ENCODE data around the gene GIMAP2.
"Not testable (repeated sequence)": the region's sequence is repeated elsewhere in the genome, so short reads cannot be mapped to it uniquely, and the experiment has no call there.

GIMAP2 gene

GRCh38 chr7:150665896-150666295 lies 19.6 kb upstream of the GIMAP2 start:
- no peak overlapping the region for H3K4me3 ChIP-seq (ENCODE audit: low read depth, low read length)
- in situ Hi-C loops (cut with HindIII; ENCODE audit: low sequenced_read_pairs): no loop called here
- TF ChIP-seq CTCF (IDR thresholded peaks at IDR 0.05; ENCODE audit: low read depth, low read length, missing control alignments): no peak
- no peak for DNase-seq (ENCODE audit: low read depth)

GRCh38 chr7:150666412-150666811 lies 19.1 kb upstream of the GIMAP2 start:
- no peak for TF ChIP-seq CTCF (IDR thresholded peaks at IDR 0.05; ENCODE audit: low read depth, low read length, missing control alignments)
- DNase-seq (ENCODE audit: low read depth): no peak
- no peak overlapping the region for H3K4me3 ChIP-seq (ENCODE audit: low read depth, low read length)
- in situ Hi-C loops (cut with HindIII; ENCODE audit: low sequenced_read_pairs): no loop called here

- DNase-seq (ENCODE audit: low read depth): no peak
- TF ChIP-seq CTCF (IDR thresholded peaks at IDR 0.05; ENCODE audit: low read depth, low read length, missing control alignments): no peak
- in situ Hi-C loops (cut with HindIII; ENCODE audit: low sequenced_read_pairs): no loop called here
- no peak overlapping the region for H3K4me3 ChIP-seq (ENCODE audit: low read depth, low read length)
Observed at GRCh38 chr7:150668472-150668911, 17.0 kb upstream of the GIMAP2 start.

GRCh38 chr7:150668977-150669376 lies 16.5 kb upstream of the GIMAP2 start:
- in situ Hi-C loops (cut with HindIII; ENCODE audit: low sequenced_read_pairs): no loop called here
- TF ChIP-seq CTCF (IDR thresholded peaks at IDR 0.05; ENCODE audit: low read depth, low read length, missing control alignments): no peak
- H3K4me3 ChIP-seq (ENCODE audit: low read depth, low read length): no peak overlapping the region
- no peak for DNase-seq (ENCODE audit: low read depth)

- DNase-seq (ENCODE audit: low read depth); H3K4me3 ChIP-seq (ENCODE audit: low read depth, low read length); in situ Hi-C loops (cut with HindIII; ENCODE audit: low sequenced_read_pairs): not testable (repeated sequence)
Observed at GRCh38 chr7:150671798-150672585, 13.5 kb upstream of the GIMAP2 start.

GRCh38 chr7:150675714-150676113 lies 9.8 kb upstream of the GIMAP2 start:
- DNase-seq (ENCODE audit: low read depth): no peak
- no peak for TF ChIP-seq CTCF (IDR thresholded peaks at IDR 0.05; ENCODE audit: low read depth, low read length, missing control alignments)
- no peak overlapping the region for H3K4me3 ChIP-seq (ENCODE audit: low read depth, low read length)
- in situ Hi-C loops (cut with HindIII; ENCODE audit: low sequenced_read_pairs): no loop called here

GRCh38 chr7:150676276-150676675 lies 9.2 kb upstream of the GIMAP2 start:
- in situ Hi-C loops (cut with HindIII; ENCODE audit: low sequenced_read_pairs); H3K4me3 ChIP-seq (ENCODE audit: low read depth, low read length); DNase-seq (ENCODE audit: low read depth): not testable (repeated sequence)

GRCh38 chr7:150676854-150677253 lies 8.7 kb upstream of the GIMAP2 start:
- H3K4me3 ChIP-seq (ENCODE audit: low read depth, low read length); DNase-seq (ENCODE audit: low read depth); in situ Hi-C loops (cut with HindIII; ENCODE audit: low sequenced_read_pairs): not testable (repeated sequence)

- H3K4me3 ChIP-seq (ENCODE audit: low read depth, low read length); in situ Hi-C loops (cut with HindIII; ENCODE audit: low sequenced_read_pairs); DNase-seq (ENCODE audit: low read depth): not testable (repeated sequence)
Observed at GRCh38 chr7:150678601-150679000, 6.9 kb upstream of the GIMAP2 start.

- in situ Hi-C loops (cut with HindIII; ENCODE audit: low sequenced_read_pairs); DNase-seq (ENCODE audit: low read depth); H3K4me3 ChIP-seq (ENCODE audit: low read depth, low read length): not testable (repeated sequence)
Observed at GRCh38 chr7:150680364-150680763, 5.1 kb upstream of the GIMAP2 start.

Measured in astrocyte of the cerebellum (primary cell).